HG02588 (cell line): ENCODE data around the gene KANK2.
"Not testable (repeated sequence)": the region's sequence is repeated elsewhere in the genome, so short reads cannot be mapped to it uniquely, and the experiment has no call there.

Experiments
- ATAC-seq: cut with Tn5 transposase; IDR thresholded peaks from one replicate; pipeline ENCODE4 v1.9.1; 2021; ENCODE audit warnings: mild to moderate bottlenecking, moderate library complexity; ENCODE audit not compliant: unreplicated experiment

Gene KANK2

GRCh38 chr19:11142528-11143171, 54.7 kb downstream of the KANK2 start:
- ATAC-seq, result no peak

GRCh38 chr19:11141937-11142527, 55.3 kb downstream of the KANK2 start:
- ATAC-seq, result no peak

- ATAC-seq, result no peak
Measured at GRCh38 chr19:11140896-11141295, 56.4 kb downstream of the KANK2 start.

- not testable (repeated sequence) for ATAC-seq
Measured at GRCh38 chr19:11140023-11140538, 57.3 kb downstream of the KANK2 start.

GRCh38 chr19:11138601-11139300, 58.6 kb downstream of the KANK2 start:
- no peak for ATAC-seq

- no peak for ATAC-seq
Measured at GRCh38 chr19:11137542-11138384, 59.6 kb downstream of the KANK2 start.

- no peak for ATAC-seq
Measured at GRCh38 chr19:11136400-11137101, 60.8 kb downstream of the KANK2 start.

- no peak for ATAC-seq
Measured at GRCh38 chr19:11131471-11131870, 65.9 kb downstream of the KANK2 start.

GRCh38 chr19:11130824-11131455, 66.4 kb downstream of the KANK2 start:
- no peak for ATAC-seq

GRCh38 chr19:11127905-11128304, 69.4 kb downstream of the KANK2 start:
- ATAC-seq, result no peak

- no peak for ATAC-seq
Measured at GRCh38 chr19:11125994-11126685, 71.2 kb downstream of the KANK2 start.

- not testable (repeated sequence) for ATAC-seq
Measured at GRCh38 chr19:11124157-11124556, 73.2 kb downstream of the KANK2 start.

- ATAC-seq, result no peak
Measured at GRCh38 chr19:11123114-11123513, 74.2 kb downstream of the KANK2 start.

- ATAC-seq, result not testable (repeated sequence)
Measured at GRCh38 chr19:11121963-11122362, 75.4 kb downstream of the KANK2 start.

- no peak for ATAC-seq
Measured at GRCh38 chr19:11116507-11116906, 80.8 kb downstream of the KANK2 start.

- ATAC-seq, result no peak
Measured at GRCh38 chr19:11115895-11116446, 81.4 kb downstream of the KANK2 start.

GRCh38 chr19:11115042-11115441, 82.3 kb downstream of the KANK2 start:
- ATAC-seq, result no peak
